Skeletal muscle satellite cell (primary cell): ENCODE measurements around the gene PCSK5.
A peak's percentile ranks its signal among the peaks of the same experiment; 100 is the strongest.

Source experiments
- H3K27me3 ChIP-seq: 2 replicates; pipeline ENCODE4 v1.7.0; 2013; ENCODE audit warnings: low read length; ENCODE audit not compliant: control insufficient read depth, insufficient read depth
- H3K36me3 ChIP-seq: 2 replicates; pipeline ENCODE4 v1.7.0; 2013; ENCODE audit warnings: mild to moderate bottlenecking, control low read depth, low read length; ENCODE audit not compliant: insufficient read depth
- H3K4me1 ChIP-seq: 2 replicates; pipeline ENCODE4 v1.7.0; 2013; ENCODE audit warnings: low read length; ENCODE audit not compliant: control insufficient read depth, insufficient read depth
- H3K4me2 ChIP-seq: 2 replicates; pipeline ENCODE4 v1.7.0; 2013; ENCODE audit warnings: mild to moderate bottlenecking, low read length
- H3K4me3 ChIP-seq: 2 replicates; pipeline ENCODE4 v1.7.0; 2013; ENCODE audit warnings: low read length
- H3K9ac ChIP-seq: 2 replicates; pipeline ENCODE4 v1.7.0; 2013; ENCODE audit warnings: mild to moderate bottlenecking, low read depth, low read length, moderate library complexity
- H3K9me3 ChIP-seq: replicated peaks from 2 replicates; pipeline ENCODE4 v1.7.0; 2013; ENCODE audit warnings: mild to moderate bottlenecking, control low read depth, low read length

The PCSK5 gene

DNA sequence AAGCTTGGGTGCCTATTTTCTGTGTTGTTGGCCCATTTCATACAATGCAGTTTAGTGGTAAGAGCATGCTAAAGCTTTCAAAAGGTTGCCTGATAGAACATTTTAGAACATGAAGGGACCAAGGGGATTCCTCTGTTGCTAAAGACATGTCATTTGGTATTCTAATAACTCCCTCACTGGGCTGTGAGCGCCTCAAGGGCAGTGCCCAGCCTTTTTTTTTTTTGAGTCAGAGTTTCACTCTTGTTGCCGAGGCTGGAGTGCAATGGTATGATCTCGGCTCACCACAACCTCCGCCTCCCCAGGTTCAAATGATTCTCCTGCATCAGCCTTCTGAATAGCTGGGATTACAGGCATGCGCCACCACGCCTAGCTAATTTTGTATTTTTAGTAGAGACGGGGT is 77.1 kb downstream of the PCSK5 start:
- Histone ChIP-seq H3K36me3 (no peaks in the 10 kb centered on the region), H3K4me3 (no peak overlapping the region), H3K9me3 (no peaks in the 10 kb centered on the region), H3K4me2 (no peak overlapping the region), H3K4me1 (peaks cover 3% of the 10 kb centered on the region), H3K9ac (no peak overlapping the region), H3K27me3 (no peaks in the 10 kb centered on the region)

DNA sequence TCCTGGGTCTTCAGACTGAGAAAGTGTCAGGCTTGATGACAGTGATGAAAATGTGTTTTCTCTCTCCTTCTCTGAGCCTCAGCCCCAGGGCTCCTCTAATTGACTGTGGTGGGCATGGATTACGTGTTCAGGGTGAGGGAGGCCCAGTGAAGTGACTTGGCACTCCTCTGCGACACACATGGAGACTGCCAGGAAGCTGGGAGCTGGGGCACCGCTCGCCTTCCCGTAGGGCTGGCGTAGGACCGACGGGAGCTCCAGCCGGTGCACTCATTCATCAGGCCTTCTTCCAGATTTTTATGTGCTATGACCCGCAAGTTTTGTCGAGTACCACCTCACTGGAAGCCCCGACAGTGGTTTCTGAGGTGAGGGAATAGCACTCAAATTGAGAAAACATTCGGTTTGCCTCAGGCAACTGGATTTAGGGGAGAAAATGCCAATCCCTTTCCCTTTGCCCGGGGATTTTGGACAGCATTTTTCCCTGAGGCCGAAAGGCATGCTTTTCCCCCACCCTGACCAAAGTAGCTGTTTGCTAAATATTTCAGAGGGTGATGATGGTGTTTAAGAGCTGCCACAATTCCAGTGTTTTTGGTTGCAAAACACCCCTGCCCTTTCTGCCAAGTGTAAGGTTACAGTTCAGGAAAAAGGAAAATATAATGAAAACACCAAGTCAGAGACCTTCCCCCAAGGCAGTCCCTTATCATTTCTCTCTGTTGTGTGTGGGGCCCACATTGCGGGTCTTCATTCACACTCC is 83.7 kb downstream of the PCSK5 start:
- H3K4me2 ChIP-seq = peak overlapping the region; percentile 50
- no peaks in the 10 kb centered on the region for H3K27me3 ChIP-seq
- H3K4me3 ChIP-seq = no peak overlapping the region
- no peak overlapping the region for H3K9ac ChIP-seq
- peaks cover 12% of the 10 kb centered on the region for H3K4me1 ChIP-seq
- H3K36me3 ChIP-seq = no peaks in the 10 kb centered on the region
- H3K9me3 ChIP-seq = no peaks in the 10 kb centered on the region

DNA sequence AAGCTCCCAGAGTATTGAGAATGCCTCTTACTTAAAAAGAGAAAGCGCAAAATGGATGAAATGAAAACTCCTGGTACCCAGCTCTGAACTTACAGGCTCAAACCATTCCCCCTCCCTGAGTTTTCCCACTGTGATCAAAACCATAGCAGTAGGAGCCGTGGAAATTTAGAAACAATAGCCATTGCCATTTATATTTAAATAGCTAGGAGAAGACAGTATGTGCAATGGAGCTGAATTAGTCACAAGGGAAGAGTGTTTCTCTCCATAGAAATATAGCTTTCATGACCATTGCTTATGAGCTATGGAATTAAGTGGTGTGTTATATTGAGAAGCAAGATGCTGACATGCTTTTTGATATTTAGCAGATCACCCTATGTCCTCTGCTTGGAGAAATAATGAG is 84.6 kb downstream of the PCSK5 start:
- H3K4me1 ChIP-seq = peaks cover 12% of the 10 kb centered on the region
- no peaks in the 10 kb centered on the region for H3K9me3 ChIP-seq
- H3K9ac ChIP-seq = no peak overlapping the region
- no peak overlapping the region for H3K4me2 ChIP-seq
- no peaks in the 10 kb centered on the region for H3K27me3 ChIP-seq
- no peaks in the 10 kb centered on the region for H3K36me3 ChIP-seq
- no peak overlapping the region for H3K4me3 ChIP-seq

DNA sequence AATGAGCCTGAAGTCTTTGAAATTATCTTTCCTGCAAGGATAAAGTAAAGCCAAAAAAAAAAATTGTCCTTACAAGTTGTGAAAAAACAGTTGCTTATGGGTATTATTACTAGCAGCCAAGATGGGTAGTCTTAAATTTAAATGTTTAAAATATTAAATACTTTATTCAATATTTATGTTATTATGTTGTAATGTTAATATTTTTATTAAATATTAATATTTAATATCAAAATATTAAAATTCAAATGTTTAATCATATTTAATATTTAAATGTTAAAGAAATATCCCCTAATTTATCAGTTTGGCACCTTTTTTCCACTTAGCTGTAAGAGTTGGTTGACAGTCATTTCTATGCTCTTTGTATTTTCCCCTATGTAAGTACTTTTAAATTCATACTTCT is 86.1 kb downstream of the PCSK5 start:
- Histone ChIP-seq H3K9ac (no peak overlapping the region), H3K27me3 (no peaks in the 10 kb centered on the region), H3K4me2 (no peak overlapping the region), H3K36me3 (no peaks in the 10 kb centered on the region), H3K9me3 (no peaks in the 10 kb centered on the region), H3K4me3 (no peak overlapping the region), H3K4me1 (peaks cover 12% of the 10 kb centered on the region)

DNA sequence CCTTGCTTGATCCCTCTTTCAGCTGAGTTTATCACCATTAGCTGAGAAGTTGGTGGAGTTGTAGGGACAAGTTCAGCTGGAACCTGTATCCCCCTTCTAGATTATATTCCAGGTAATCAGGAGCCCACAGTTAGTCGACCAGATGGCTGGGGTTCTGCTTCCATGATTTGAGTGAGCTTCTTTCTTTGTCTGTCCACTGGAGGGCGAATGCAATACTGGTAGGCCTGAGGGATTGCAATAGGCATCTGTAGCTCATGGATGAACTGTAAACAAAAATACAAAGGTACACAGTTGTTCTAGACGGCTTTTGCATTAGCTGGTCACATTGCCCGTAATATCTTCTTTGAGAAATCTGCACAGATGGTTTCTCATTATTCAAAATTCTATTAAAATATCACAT is 88.9 kb downstream of the PCSK5 start:
- Histone ChIP-seq H3K36me3 (no peaks in the 10 kb centered on the region), H3K4me2 (no peak overlapping the region), H3K27me3 (no peaks in the 10 kb centered on the region), H3K9ac (no peak overlapping the region), H3K4me3 (no peak overlapping the region), H3K4me1 (peaks cover 4% of the 10 kb centered on the region), H3K9me3 (no peaks in the 10 kb centered on the region)

DNA sequence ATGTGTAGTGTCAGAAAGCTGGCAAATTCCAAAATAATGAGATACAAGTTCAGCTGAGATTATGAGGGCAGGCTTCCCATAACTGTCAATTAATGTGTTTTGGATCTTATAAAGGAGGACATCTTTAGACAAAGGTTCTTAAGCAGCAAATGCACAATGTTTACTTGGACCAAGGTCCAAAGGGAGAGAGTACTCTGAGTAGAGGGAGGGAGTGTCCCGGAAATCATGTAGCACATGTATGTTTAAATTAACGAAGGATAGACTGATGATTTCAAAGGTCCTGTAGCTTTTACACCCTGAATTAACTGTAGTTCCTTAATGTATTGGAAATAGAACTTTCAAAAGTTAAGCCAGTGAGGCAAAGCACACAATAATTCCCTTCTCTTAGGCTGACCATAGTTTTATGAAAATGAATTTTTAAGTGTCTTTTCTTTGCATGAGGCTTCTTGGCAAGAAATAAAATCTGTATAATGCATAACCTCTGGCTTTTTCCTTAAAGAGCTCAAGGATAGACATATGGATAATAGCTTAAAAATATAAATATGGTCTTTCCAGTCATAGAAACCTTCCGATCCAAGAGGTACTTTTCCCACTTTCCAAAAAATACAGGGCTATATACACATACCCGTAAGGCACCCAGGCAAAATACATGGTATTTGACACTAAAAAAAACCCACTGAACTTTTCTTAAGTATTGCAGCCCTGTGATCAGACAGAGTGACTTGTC is 93.0 kb downstream of the PCSK5 start:
- H3K27me3 ChIP-seq = no peaks in the 10 kb centered on the region
- H3K9me3 ChIP-seq = no peaks in the 10 kb centered on the region
- H3K9ac ChIP-seq = no peak overlapping the region
- H3K4me2 ChIP-seq = no peak overlapping the region
- no peaks in the 10 kb centered on the region for H3K36me3 ChIP-seq
- no peaks in the 10 kb centered on the region for H3K4me1 ChIP-seq
- H3K4me3 ChIP-seq = no peak overlapping the region

DNA sequence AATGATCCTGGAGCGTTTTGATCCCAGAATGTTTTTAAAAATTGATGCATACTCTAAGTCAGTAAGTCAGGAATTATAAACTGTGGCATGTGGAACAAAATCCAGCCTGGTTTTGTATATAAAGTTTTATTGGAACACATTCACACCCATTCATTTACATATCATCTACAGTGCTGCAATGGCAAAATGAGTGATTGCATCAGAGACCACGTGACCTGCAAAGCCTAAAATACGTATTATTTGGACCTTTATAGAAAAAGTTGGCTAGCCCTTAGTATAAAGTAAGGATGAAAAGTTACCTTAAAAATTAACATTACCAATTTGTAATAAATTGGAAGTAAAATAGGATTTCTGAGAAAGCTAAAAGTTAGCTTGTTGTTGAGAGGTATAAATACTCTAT is 95.0 kb downstream of the PCSK5 start:
- Histone ChIP-seq H3K9ac (no peak overlapping the region), H3K36me3 (no peaks in the 10 kb centered on the region), H3K4me3 (no peak overlapping the region), H3K9me3 (no peaks in the 10 kb centered on the region), H3K4me2 (no peak overlapping the region), H3K27me3 (no peaks in the 10 kb centered on the region), H3K4me1 (no peaks in the 10 kb centered on the region)

DNA sequence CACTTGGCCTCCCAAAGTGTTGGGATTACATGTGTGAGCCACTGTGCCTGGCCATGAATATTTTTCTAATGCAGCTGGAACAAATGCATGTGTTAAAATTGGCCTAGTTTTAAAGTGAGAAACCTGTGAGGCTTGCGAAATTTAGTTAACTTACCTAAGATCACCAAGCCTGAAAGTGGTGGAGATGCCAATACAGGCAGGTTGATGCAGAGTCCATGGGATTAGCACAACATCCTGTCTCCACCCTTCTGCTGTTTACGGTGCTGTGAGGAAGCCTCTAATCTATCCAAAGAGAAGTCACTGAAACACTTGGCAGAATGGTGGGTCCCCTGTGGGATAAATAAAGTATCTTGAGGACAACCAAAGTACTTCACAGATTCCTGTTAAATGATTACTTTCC is 98.2 kb downstream of the PCSK5 start:
- Histone ChIP-seq H3K36me3 (no peaks in the 10 kb centered on the region), H3K4me3 (no peak overlapping the region), H3K27me3 (no peaks in the 10 kb centered on the region), H3K9ac (no peak overlapping the region), H3K4me2 (no peak overlapping the region), H3K4me1 (peaks cover 16% of the 10 kb centered on the region), H3K9me3 (no peaks in the 10 kb centered on the region)

DNA sequence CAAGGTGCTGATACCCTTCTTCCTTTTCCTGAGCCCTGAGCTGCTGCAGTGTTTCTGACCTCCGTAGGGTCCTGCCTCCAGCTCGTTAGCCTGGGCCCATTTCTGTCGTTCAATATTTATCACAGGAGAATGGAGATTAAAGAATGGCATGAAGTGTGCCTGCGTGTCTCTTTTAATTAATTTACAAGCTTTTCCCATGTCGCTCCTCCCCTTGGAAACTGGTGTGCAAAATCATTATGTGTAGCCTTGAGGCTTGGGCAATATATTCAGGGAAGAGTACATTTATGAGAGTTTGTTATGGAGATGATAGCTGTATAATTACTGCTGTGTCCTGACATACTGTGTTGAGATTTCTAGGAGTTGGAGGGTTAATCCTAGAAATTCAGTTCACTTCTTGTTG is 99.7 kb downstream of the PCSK5 start:
- H3K4me1 ChIP-seq = peaks cover 18% of the 10 kb centered on the region
- no peaks in the 10 kb centered on the region for H3K36me3 ChIP-seq
- no peak overlapping the region for H3K9ac ChIP-seq
- H3K9me3 ChIP-seq = no peaks in the 10 kb centered on the region
- no peak overlapping the region for H3K4me3 ChIP-seq
- H3K27me3 ChIP-seq = no peaks in the 10 kb centered on the region
- H3K4me2 ChIP-seq = no peak overlapping the region

DNA sequence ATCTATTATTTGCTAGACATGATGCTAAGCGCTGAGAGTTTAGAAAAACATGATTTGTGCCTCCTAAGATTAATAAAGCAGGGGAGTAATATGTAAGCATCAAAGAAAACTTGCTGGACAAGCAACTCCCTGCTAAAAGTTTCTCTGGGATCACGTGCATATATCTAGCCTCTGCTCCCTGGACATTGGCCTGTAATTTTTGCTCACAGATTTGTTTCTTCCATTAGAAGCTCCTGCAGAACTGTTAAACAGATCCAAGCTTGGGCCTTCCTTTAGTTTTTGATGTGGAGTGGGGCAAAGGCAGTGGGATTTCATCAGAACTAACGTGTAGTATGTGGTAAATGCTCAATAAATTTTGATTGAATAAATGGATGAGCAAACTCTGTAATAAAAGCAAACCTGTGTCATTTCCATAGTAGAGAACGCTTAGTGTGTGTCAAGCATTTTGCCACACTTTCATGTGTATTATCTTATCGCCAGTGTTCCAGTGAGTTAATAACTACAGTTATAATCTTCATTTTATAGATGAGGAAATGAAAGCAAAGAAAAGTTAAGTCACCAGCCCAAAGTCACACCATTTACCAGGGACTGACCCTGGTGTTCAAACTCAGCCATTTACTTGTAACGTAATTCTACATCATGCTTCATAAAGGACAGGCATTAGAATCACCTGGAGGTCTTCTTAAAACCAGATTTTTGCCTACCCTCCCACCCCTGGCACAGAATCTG is 100.3 kb downstream of the PCSK5 start:
- H3K9ac ChIP-seq = no peak overlapping the region
- peaks cover 18% of the 10 kb centered on the region for H3K4me1 ChIP-seq
- no peaks in the 10 kb centered on the region for H3K9me3 ChIP-seq
- no peak overlapping the region for H3K4me3 ChIP-seq
- H3K27me3 ChIP-seq = no peaks in the 10 kb centered on the region
- H3K36me3 ChIP-seq = no peaks in the 10 kb centered on the region
- H3K4me2 ChIP-seq = no peak overlapping the region

DNA sequence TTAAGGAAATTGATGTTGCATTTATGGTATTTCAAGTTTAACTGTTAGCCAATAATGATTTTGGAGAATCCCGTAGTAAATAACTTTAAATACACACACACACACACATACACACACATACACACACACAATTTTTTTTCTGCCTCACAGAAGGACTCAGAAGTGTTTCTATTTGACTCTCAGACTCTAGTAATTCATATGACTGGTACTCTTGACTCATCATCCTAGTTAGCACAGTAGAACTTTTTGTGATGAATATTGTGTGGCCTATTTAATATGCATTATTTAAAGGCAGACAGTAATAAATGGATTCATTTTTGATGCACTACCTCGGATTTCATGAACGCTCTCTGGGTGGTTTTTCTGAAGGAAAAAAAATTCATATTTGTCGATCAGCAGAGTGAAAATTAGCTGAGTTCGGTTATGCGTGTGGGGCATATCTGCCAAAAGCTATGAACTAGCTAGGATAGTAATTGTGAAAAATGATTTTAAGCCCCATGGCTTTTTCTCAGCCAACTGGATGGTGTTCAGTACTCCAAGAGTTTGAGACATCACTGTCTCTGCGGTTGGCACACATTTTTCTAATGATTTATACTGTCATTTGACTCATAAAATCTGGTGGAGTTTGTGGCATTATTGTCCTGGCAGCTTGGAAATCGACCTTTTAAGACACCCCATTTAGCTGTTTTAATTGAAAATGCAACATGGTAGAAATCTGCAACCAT is 102.2 kb downstream of the PCSK5 start:
- no peaks in the 10 kb centered on the region for H3K27me3 ChIP-seq
- peaks cover 18% of the 10 kb centered on the region for H3K4me1 ChIP-seq
- H3K4me2 ChIP-seq = no peak overlapping the region
- no peaks in the 10 kb centered on the region for H3K9me3 ChIP-seq
- H3K9ac ChIP-seq = no peak overlapping the region
- H3K36me3 ChIP-seq = no peaks in the 10 kb centered on the region
- no peak overlapping the region for H3K4me3 ChIP-seq
